Spleen (tissue), 11 donors: Measurements from ENCODE around the gene PDE4D. TPM values are rescaled to one million over a fixed set of nuclear protein-coding genes. Genes with fewer than 3 reads are reported as not detected.

ENCODE experiments used
- DNase-seq: peaks from one replicate; pipeline ENCODE4 v3.0.0-alpha.2; 2020
- H3K27ac ChIP-seq, 8 donors: fragments of 200-600 bp; sonication (generic) in 7 of 8; 1 replicate in 4 of 8; 2 replicates in 4 of 8; pipeline versions ENCODE4 v1.5.0 to v1.8.0; 2016 to 2021; ENCODE audit warnings: inconsistent platforms in 4 of 8, mild to moderate bottlenecking in 4 of 8, moderate library complexity in 1 of 8
- H3K27me3 ChIP-seq, 7 donors: fragments of 200-600 bp; sonication (generic) in 6 of 7; replicated peaks in 1 of 7; 1 replicate in 4 of 7; 2 replicates in 3 of 7; pipeline versions ENCODE4 v1.5.0 to v1.8.0; 2016 to 2021; ENCODE audit warnings: inconsistent platforms in 3 of 7, mild to moderate bottlenecking in 1 of 7
- H3K36me3 ChIP-seq, 6 donors: fragments of 200-600 bp; sonication (generic) in 5 of 6; 1 replicate in 4 of 6; 2 replicates in 2 of 6; pipeline versions ENCODE4 v1.5.0 to v1.8.0; 2016 to 2021; ENCODE audit warnings: inconsistent platforms in 2 of 6
- H3K4me1 ChIP-seq, 6 donors: fragments of 200-600 bp; sonication (generic) in 5 of 6; 1 replicate in 3 of 6; 2 replicates in 3 of 6; pipeline versions ENCODE4 v1.5.0 to v1.8.0; 2016 to 2021; ENCODE audit warnings: inconsistent platforms in 3 of 6
- H3K4me3 ChIP-seq, 8 donors: fragments of 200-600 bp; sonication (generic) in 7 of 8; 1 replicate in 4 of 8; 2 replicates in 4 of 8; pipeline versions ENCODE4 v1.5.0 to v1.8.0; 2016 to 2021; ENCODE audit warnings: inconsistent platforms in 4 of 8, mild to moderate bottlenecking in 4 of 8, moderate library complexity in 2 of 8
- H3K9me3 ChIP-seq, 8 donors: fragments of 200-600 bp; sonication (generic) in 7 of 8; 1 replicate in 4 of 8; 2 replicates in 4 of 8; pipeline versions ENCODE4 v1.5.0 to v1.8.0; 2016 to 2021; ENCODE audit warnings: inconsistent platforms in 4 of 8
- POLR2A ChIP-seq, 3 donors: fragments of 450-650 bp; IDR thresholded peaks; one replicate each; pipeline ENCODE4 v1.5.1; 2017; ENCODE audit warnings: antibody characterized with exemption in 3 of 3, mild to moderate bottlenecking in 1 of 3
- POLR2AphosphoS5 ChIP-seq, 3 donors: sonication (generic); formaldehyde crosslinking; IDR thresholded peaks; one replicate each; pipeline ENCODE4 v1.5.1; 2017; ENCODE audit warnings: antibody characterized with exemption in 3 of 3
- WGBS, 5 donors: extraction: QIAGEN DNeasy Blood & Tissue Kit in 3 of 5; methylation state at CpG; one replicate each; pipeline versions ENCODE4 v1.1.5 to v1.1.7; 2013 to 2018; 5-methylcytosine and 5-hydroxymethylcytosine counted together
- intact Hi-C: fragments of 100-400 bp; cut with DNase I; formaldehyde crosslinking; loops from one replicate; pipeline ENCODE4 v1.15.0; 2023; ENCODE audit warnings: low total_unique reads
- polyA plus RNA-seq, 3 donors: library from polyadenylated mRNA; stranded (reverse); fragments of 200-250 nt; gene quantifications; one replicate each; pipeline ENCODE4 v1.2.1, GENCODE V29; 2013
- total RNA-seq, 7 donors: library from RNA; depleted of rRNA in 3 of 7; stranded (reverse); fragments of >200 nt in 3 of 7; fragmentation: NEBNext Ultra II Directional in 4 of 7; extraction: Animal tissue kit (Norgen Biotek cat#: 25700) in 4 of 7; gene quantifications; one replicate each; pipeline versions ENCODE4 v1.1.0 to v1.2.1, GENCODE V29; 2016 to 2021
- TF ChIP-seq, protein P1 (sequence below), 11 experiments: fragments of 200-600 bp in 7 of 11; fragments of 450-650 bp in 4 of 11; sonication (generic) in 4 of 11; IDR thresholded peaks in 8 of 11; conservative IDR thresholded peaks in 3 of 11; 1 replicate in 7 of 11; 2 replicates in 4 of 11; pipeline versions ENCODE4 v1.4.0 to v1.8.0; 2016 to 2021; ENCODE audit warnings: antibody characterized with exemption in 11 of 11, inconsistent platforms in 4 of 11, mild to moderate bottlenecking in 1 of 11
- donor health status: healthy with polysubstance abuse.
- donor health status: DM: no; HTN: no; CAD: no; lungs with moderate emphysema.
- donor health status: DM: no; HTN: no; CAD: no.
- donor health status: Bipolar disorder and iron deficiency.
- donor health status: healthy.
- donor health status: DM: no; HTN: no; CAD: no.
- donor health status: DM: yes; HTN: yes; CAD: no.

PDE4D gene
- total and polyA plus RNA-seq, 10 donors: 0.88 to 51.8 (median 18.2) TPM

DNA sequence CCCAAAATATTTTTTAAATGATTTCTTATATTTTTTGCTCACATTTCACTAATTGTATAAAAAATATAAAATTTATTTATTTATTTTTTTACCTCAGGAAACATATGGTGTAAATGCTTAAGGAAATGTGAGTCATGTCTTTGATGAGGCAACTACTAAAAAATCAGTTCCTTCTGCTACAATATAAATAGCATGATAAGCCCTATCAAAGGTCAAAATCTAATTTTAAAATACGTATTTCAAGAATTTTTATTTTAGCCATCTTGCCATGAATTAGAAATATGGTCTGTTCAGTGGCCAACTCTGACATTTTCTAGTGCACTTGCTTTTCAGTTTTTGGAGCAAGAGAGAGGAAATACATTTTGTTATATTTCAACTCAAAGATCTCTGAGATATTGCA lies 50.5 kb downstream of the PDE4D start:
- no peak overlapping the region for H3K27ac ChIP-seq
- H3K4me3 ChIP-seq: no peak overlapping the region
- H3K36me3 ChIP-seq: no peaks in the 10 kb centered on the region
- no peaks in the 10 kb centered on the region for H3K9me3 ChIP-seq
- 16 to 25% (median 21%) methylated on average over 1 of the region's 1 CpG for WGBS, 5 donors
- no peak for TF ChIP-seq POLR2AphosphoS5 (IDR thresholded peaks at IDR 0.05)
- no peak for TF ChIP-seq POLR2A (IDR thresholded peaks at IDR 0.05)
- TF ChIP-seq, protein P1, sequence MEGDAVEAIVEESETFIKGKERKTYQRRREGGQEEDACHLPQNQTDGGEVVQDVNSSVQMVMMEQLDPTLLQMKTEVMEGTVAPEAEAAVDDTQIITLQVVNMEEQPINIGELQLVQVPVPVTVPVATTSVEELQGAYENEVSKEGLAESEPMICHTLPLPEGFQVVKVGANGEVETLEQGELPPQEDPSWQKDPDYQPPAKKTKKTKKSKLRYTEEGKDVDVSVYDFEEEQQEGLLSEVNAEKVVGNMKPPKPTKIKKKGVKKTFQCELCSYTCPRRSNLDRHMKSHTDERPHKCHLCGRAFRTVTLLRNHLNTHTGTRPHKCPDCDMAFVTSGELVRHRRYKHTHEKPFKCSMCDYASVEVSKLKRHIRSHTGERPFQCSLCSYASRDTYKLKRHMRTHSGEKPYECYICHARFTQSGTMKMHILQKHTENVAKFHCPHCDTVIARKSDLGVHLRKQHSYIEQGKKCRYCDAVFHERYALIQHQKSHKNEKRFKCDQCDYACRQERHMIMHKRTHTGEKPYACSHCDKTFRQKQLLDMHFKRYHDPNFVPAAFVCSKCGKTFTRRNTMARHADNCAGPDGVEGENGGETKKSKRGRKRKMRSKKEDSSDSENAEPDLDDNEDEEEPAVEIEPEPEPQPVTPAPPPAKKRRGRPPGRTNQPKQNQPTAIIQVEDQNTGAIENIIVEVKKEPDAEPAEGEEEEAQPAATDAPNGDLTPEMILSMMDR (IDR thresholded peaks at IDR 0.05 in 8 of 11, conservative IDR thresholded peaks at IDR 0.05 in 3 of 11): no peak
- intact Hi-C loops: no loop called here
- H3K4me1 ChIP-seq: no peaks in the 10 kb centered on the region
- H3K27me3 ChIP-seq: no peaks in the 10 kb centered on the region
- no peak for DNase-seq

DNA sequence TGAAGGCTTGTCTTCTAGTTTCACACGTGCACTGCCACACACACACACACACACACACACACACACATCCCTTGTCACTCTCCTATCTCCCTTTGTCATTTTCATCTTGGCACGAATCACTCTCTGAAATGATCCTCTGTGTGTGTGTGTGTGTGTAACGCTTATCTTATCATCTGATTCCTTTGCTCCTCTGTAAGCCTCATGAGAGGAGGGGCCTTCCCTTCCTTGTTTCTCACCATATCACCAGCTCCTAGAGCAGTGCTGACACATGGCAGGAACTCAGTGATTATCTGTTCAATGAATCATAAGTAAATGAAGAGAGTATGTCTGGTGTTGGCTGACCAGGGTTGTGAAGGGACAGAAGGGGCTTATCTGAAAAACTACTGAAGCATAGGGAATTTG lies 53.3 kb downstream of the PDE4D start:
- no peaks in the 10 kb centered on the region for H3K9me3 ChIP-seq
- H3K27me3 ChIP-seq: no peaks in the 10 kb centered on the region
- no peaks in the 10 kb centered on the region for H3K36me3 ChIP-seq
- TF ChIP-seq POLR2A (IDR thresholded peaks at IDR 0.05) (no peak), POLR2AphosphoS5 (IDR thresholded peaks at IDR 0.05) (no peak)
- TF ChIP-seq, protein P1 (IDR thresholded peaks at IDR 0.05 in 8 of 11, conservative IDR thresholded peaks at IDR 0.05 in 3 of 11): no peak
- H3K4me1 ChIP-seq: no peaks in the 10 kb centered on the region
- H3K4me3 ChIP-seq: no peak overlapping the region
- no peak overlapping the region for H3K27ac ChIP-seq
- no peak for DNase-seq
- 66 to 83% (median 70%) methylated on average over 3 of the region's 3 CpGs for WGBS, 5 donors
- intact Hi-C loops: no loop called here

DNA sequence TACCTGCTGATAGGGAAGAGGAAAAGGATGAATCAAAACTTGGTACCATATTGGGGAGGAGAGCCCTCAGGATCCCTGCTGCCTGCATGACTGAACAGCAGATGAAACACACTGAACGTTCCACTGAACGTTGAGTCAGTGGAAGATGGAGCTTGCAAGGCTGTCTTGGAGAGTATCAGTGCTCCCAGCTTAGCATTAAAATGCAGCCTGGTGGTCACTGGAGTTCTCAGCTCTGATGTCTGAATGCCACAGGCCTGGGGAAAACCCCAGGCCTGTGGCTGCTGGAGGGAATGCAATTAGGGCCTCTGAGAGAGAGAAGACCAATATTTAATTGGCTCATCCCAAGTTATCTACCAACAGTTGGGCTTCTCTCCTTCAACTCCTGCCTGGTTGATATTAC lies 54.5 kb downstream of the PDE4D start:
- no peaks in the 10 kb centered on the region for H3K36me3 ChIP-seq
- no peak overlapping the region for H3K4me3 ChIP-seq
- 86 to 96% (median 87%) methylated on average over 2 of the region's 2 CpGs for WGBS, 5 donors

DNA sequence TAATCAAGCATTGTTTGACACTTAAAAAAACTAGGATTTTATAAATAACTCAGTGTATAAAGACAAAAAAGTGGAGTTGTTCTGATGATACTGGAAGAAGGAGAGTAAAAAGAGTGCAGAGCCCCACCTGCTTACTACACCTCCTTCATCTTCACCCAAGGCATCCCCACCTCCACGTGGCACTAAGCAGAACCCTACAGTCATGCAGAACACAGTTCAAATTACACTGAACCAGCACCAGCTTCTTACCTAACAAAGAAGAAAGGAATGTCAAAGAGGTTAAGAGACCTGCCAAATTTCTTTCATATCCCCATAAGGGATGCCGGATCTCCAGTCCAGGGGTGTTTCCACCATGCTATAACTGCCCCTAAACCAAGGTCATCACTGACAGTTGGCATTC lies 55.5 kb downstream of the PDE4D start:
- no peaks in the 10 kb centered on the region for H3K9me3 ChIP-seq
- H3K36me3 ChIP-seq: no peaks in the 10 kb centered on the region
- no peaks in the 10 kb centered on the region for H3K4me1 ChIP-seq
- TF ChIP-seq, protein P1 (IDR thresholded peaks at IDR 0.05 in 8 of 11, conservative IDR thresholded peaks at IDR 0.05 in 3 of 11): no peak
- TF ChIP-seq POLR2AphosphoS5 (IDR thresholded peaks at IDR 0.05): no peak
- TF ChIP-seq POLR2A (IDR thresholded peaks at IDR 0.05): no peak
- no peak overlapping the region for H3K4me3 ChIP-seq
- DNase-seq: no peak
- WGBS, 5 donors: 68 to 81% (median 78%) methylated on average over 2 of the region's 2 CpGs
- H3K27me3 ChIP-seq: no peaks in the 10 kb centered on the region
- intact Hi-C loops: no loop called here
- no peak overlapping the region for H3K27ac ChIP-seq

More for the DNA sequence above, 54.5 kb downstream of the PDE4D start:
- no peak overlapping the region for H3K27ac ChIP-seq
- no peaks in the 10 kb centered on the region for H3K9me3 ChIP-seq
- DNase-seq: no peak
- H3K4me1 ChIP-seq: no peaks in the 10 kb centered on the region
- no peaks in the 10 kb centered on the region for H3K27me3 ChIP-seq
- TF ChIP-seq POLR2A (IDR thresholded peaks at IDR 0.05): no peak
- TF ChIP-seq, protein P1 (IDR thresholded peaks at IDR 0.05 in 8 of 11, conservative IDR thresholded peaks at IDR 0.05 in 3 of 11): no peak
- TF ChIP-seq POLR2AphosphoS5 (IDR thresholded peaks at IDR 0.05): no peak
- intact Hi-C loops: no loop called here
